Loucy (cell line): ENCODE data around the gene ALKAL2.

Source experiments
- EZH2phosphoT487 ChIP-seq: fragments of 200-600 bp; IDR thresholded peaks from 2 replicates; pipeline ENCODE4 v1.6.1; 2018; ENCODE audit warnings: antibody characterized with exemption, mild to moderate bottlenecking, moderate library complexity, borderline replicate concordance
- TF ChIP-seq, protein P1 (sequence below): fragments of 200-600 bp; sonication (generic); conservative IDR thresholded peaks from 2 replicates; pipeline ENCODE4 v1.5.1; 2014; ENCODE audit warnings: mild to moderate bottlenecking, antibody characterized with exemption, low read length

DNA sequence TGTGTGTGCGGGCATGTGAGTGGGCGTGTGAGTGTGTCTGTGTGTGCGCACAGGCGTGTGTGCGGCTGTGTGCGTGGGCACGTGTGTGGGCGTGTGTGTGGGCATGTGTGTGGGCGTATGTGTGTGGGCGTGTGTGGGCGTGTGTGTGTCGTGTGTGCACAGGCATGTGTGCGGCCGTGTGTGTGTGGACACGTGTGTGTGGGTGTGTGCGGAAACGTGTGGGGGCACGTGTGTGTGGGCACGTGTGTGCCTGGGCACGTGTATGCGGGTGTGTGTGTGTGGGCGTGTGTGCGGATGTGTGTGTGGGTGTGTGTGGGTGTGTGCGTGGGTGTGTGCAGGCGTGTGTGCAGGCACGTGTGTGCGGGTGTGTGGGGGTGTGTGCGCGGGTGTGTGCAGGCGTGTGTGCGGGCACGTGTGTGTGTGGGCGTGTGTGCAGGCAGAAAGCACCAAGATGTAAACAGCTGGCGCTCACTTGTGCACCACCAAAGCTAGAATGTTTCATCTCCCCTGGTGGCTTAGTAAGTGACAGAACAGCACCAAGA lies 31.2 kb upstream of the ALKAL2 start:
- TF ChIP-seq, protein P1, sequence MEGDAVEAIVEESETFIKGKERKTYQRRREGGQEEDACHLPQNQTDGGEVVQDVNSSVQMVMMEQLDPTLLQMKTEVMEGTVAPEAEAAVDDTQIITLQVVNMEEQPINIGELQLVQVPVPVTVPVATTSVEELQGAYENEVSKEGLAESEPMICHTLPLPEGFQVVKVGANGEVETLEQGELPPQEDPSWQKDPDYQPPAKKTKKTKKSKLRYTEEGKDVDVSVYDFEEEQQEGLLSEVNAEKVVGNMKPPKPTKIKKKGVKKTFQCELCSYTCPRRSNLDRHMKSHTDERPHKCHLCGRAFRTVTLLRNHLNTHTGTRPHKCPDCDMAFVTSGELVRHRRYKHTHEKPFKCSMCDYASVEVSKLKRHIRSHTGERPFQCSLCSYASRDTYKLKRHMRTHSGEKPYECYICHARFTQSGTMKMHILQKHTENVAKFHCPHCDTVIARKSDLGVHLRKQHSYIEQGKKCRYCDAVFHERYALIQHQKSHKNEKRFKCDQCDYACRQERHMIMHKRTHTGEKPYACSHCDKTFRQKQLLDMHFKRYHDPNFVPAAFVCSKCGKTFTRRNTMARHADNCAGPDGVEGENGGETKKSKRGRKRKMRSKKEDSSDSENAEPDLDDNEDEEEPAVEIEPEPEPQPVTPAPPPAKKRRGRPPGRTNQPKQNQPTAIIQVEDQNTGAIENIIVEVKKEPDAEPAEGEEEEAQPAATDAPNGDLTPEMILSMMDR, result no peak
- TF ChIP-seq EZH2phosphoT487, result no peak
